ENCODE results near the gene ZFAND2B. TPM values are rescaled to one million over a fixed set of nuclear protein-coding genes. Genes with fewer than 3 reads are reported as not detected.

Gene ZFAND2B
- total and polyA plus RNA-seq, 12 donors = 24.7 to 156 (median 34.9) TPM

GRCh38 chr2:219184121-219184520 is 22.5 kb upstream of the ZFAND2B start:
- intact Hi-C loops (cut with DNase I) = no loop called here
- TF ChIP-seq CTCF (IDR thresholded peaks at IDR 0.05) (no peak), POLR2A (IDR thresholded peaks at IDR 0.05) (no peak)
- H3K36me3 ChIP-seq (replicated peaks in 1 of 2) = peaks cover 0 to 55% of the 10 kb centered on the region in 2 donors
- no peaks in the 10 kb centered on the region for H3K27me3 ChIP-seq
- H3K4me1 ChIP-seq (replicated peaks in 1 of 2) = peaks cover under 1 to 6% of the 10 kb centered on the region in 2 donors
- H3K9me3 ChIP-seq (replicated peaks in 1 of 3) = no peaks in the 10 kb centered on the region
- peak in 1 of 7 donors; percentile 3 for DNase-seq
- H3K27ac ChIP-seq = no peak overlapping the region
- WGBS, 4 donors = 93 to 100% (median 99%) methylated on average over 2 of the region's 2 CpGs
- H3K4me3 ChIP-seq = no peak overlapping the region

GRCh38 chr2:219186754-219187456 is 19.7 kb upstream of the ZFAND2B start:
- intact Hi-C loops (cut with DNase I) = no loop called here
- Histone ChIP-seq H3K9me3 (replicated peaks in 1 of 3) (no peaks in the 10 kb centered on the region), H3K27me3 (no peaks in the 10 kb centered on the region), H3K4me3 (no peak overlapping the region), H3K4me1 (replicated peaks in 1 of 2) (no peaks in the 10 kb centered on the region), H3K36me3 (replicated peaks in 1 of 2) (peaks cover 0 to 35% of the 10 kb centered on the region in 2 donors), H3K27ac (no peak overlapping the region)
- TF ChIP-seq CTCF (IDR thresholded peaks at IDR 0.05) = no peak
- 84 to 90% (median 87%) methylated on average over 7 of the region's 7 CpGs for WGBS, 4 donors
- peak in 1 of 7 donors; percentile 15 for DNase-seq

- Histone ChIP-seq H3K4me1 (replicated peaks in 1 of 2) (no peaks in the 10 kb centered on the region), H3K36me3 (replicated peaks in 1 of 2) (no peaks in the 10 kb centered on the region), H3K4me3 (no peak overlapping the region), H3K9me3 (replicated peaks in 1 of 3) (no peaks in the 10 kb centered on the region), H3K27ac (no peak overlapping the region), H3K27me3 (peaks cover 6% of the 10 kb centered on the region)
- no peak for DNase-seq
- no peak for TF ChIP-seq CTCF (IDR thresholded peaks at IDR 0.05)
- TF ChIP-seq POLR2A (IDR thresholded peaks at IDR 0.05) = no peak
- intact Hi-C loops (cut with DNase I) = no loop called here
- 89 to 100% (median 100%) methylated on average over 1 of the region's 1 CpG for WGBS, 4 donors
Measured at GRCh38 chr2:219197388-219197787, 9.2 kb upstream of the ZFAND2B start.

GRCh38 chr2:219198974-219199373 is 7.6 kb upstream of the ZFAND2B start:
- Histone ChIP-seq H3K36me3 (replicated peaks in 1 of 2) (no peaks in the 10 kb centered on the region), H3K4me1 (replicated peaks in 1 of 2) (no peaks in the 10 kb centered on the region), H3K4me3 (no peak overlapping the region), H3K27ac (no peak overlapping the region), H3K9me3 (replicated peaks in 1 of 3) (no peaks in the 10 kb centered on the region), H3K27me3 (peaks cover 6% of the 10 kb centered on the region)
- TF ChIP-seq POLR2A (IDR thresholded peaks at IDR 0.05) (no peak), CTCF (IDR thresholded peaks at IDR 0.05) (no peak)
- intact Hi-C loops (cut with DNase I) = no loop called here
- peak in 1 of 7 donors; percentile 6 for DNase-seq
- WGBS, 4 donors = 63 to 76% (median 69%) methylated on average over 5 of the region's 5 CpGs
